ENCODE results near the gene FBN1.

- no peak for TF ChIP-seq POLR2A (IDR thresholded peaks at IDR 0.05)
- TF ChIP-seq, protein P1, sequence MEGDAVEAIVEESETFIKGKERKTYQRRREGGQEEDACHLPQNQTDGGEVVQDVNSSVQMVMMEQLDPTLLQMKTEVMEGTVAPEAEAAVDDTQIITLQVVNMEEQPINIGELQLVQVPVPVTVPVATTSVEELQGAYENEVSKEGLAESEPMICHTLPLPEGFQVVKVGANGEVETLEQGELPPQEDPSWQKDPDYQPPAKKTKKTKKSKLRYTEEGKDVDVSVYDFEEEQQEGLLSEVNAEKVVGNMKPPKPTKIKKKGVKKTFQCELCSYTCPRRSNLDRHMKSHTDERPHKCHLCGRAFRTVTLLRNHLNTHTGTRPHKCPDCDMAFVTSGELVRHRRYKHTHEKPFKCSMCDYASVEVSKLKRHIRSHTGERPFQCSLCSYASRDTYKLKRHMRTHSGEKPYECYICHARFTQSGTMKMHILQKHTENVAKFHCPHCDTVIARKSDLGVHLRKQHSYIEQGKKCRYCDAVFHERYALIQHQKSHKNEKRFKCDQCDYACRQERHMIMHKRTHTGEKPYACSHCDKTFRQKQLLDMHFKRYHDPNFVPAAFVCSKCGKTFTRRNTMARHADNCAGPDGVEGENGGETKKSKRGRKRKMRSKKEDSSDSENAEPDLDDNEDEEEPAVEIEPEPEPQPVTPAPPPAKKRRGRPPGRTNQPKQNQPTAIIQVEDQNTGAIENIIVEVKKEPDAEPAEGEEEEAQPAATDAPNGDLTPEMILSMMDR (IDR thresholded peaks at IDR 0.05), result no peak
- no peak for TF ChIP-seq POLR2AphosphoS5 (IDR thresholded peaks at IDR 0.05)
- TF ChIP-seq EP300 (IDR thresholded peaks at IDR 0.05), result no peak
These were observed 111.5 kb downstream of the FBN1 start for GRCh38 chr15:48533982-48534381.
